OCI-LY7 (cell line): ENCODE results near the gene TMEM135. TPM values are rescaled to one million over a fixed set of nuclear protein-coding genes. Genes with fewer than 3 reads are reported as not detected.

ENCODE experiments used
- BruUV-seq: library from RNA; stranded (reverse); fragments of 400-500 nt; replicated peaks from 2 replicates; lab custom pipeline; 2021; lab: Mats Ljungman, UMichigan
- CTCF ChIA-PET: fragments of 300-600 bp; sonication (Branson Sonifier 250); formaldehyde crosslinking; loops from one replicate; lab custom pipeline; 2022; ENCODE audit warnings: antibody characterized with exemption; ENCODE audit not compliant: unreplicated experiment; lab: Charles Lee
- POLR2A ChIA-PET: fragments of 300-600 bp; sonication (Branson Sonifier 250); formaldehyde crosslinking; loops from one replicate; lab custom pipeline; 2022; ENCODE audit warnings: antibody characterized with exemption; lab: Charles Lee
- DNase-seq: peaks from one replicate; pipeline ENCODE4 v3.0.0-alpha.2; 2015; ENCODE audit warnings: low spot score
- H2AFZ ChIP-seq: fragments of 200-600 bp; sonication (generic), shearing (Covaris generic); 2 replicates; pipeline ENCODE4 v1.6.1; 2014; ENCODE audit warnings: mild to moderate bottlenecking, antibody characterized with exemption, low read length, moderate library complexity
- H3K27ac ChIP-seq: fragments of 200-600 bp; sonication (generic); 2 replicates; pipeline ENCODE4 v1.5.1; 2014; ENCODE audit warnings: mixed run types, low read depth, mild to moderate bottlenecking, moderate library complexity, low read length, inconsistent platforms; ENCODE audit not compliant: poor library complexity, severe bottlenecking
- H3K36me3 ChIP-seq: fragments of 200-600 bp; sonication (generic); 2 replicates; pipeline ENCODE4 v1.6.1; 2014; ENCODE audit warnings: mild to moderate bottlenecking, antibody characterized with exemption, low read length, moderate library complexity, mixed read lengths; ENCODE audit not compliant: insufficient read depth
- H3K4me1 ChIP-seq: fragments of 200-600 bp; sonication (generic); 2 replicates; pipeline ENCODE4 v1.5.1; 2014; ENCODE audit warnings: mild to moderate bottlenecking, low read length; ENCODE audit not compliant: insufficient read depth, poor library complexity, severe bottlenecking
- H3K4me2 ChIP-seq: fragments of 200-600 bp; sonication (generic); 2 replicates; pipeline ENCODE4 v1.6.1; 2014; ENCODE audit warnings: mild to moderate bottlenecking, low read length
- H3K4me3 ChIP-seq: fragments of 200-600 bp; sonication (generic); 2 replicates; pipeline ENCODE4 v1.5.1; 2014; ENCODE audit warnings: mild to moderate bottlenecking, low read depth, low read length; ENCODE audit not compliant: poor library complexity, severe bottlenecking
- H3K79me2 ChIP-seq: fragments of 200-600 bp; sonication (generic); 2 replicates; pipeline ENCODE4 v1.6.1; 2016; ENCODE audit warnings: low read depth, mild to moderate bottlenecking, low read length, moderate library complexity, mixed read lengths; ENCODE audit not compliant: insufficient read depth
- H3K9me2 ChIP-seq: fragments of 200-600 bp; sonication (generic); 2 replicates; pipeline ENCODE4 v1.6.1; 2016; ENCODE audit warnings: mild to moderate bottlenecking, low read length, mixed read lengths; ENCODE audit not compliant: insufficient read depth
- H3K9me3 ChIP-seq: fragments of 200-600 bp; sonication (generic); 2 replicates; pipeline ENCODE4 v1.6.1; 2014; ENCODE audit warnings: mild to moderate bottlenecking, mixed run types, low read length, mixed read lengths
- H4K20me1 ChIP-seq: fragments of 200-600 bp; sonication (generic); 2 replicates; pipeline ENCODE4 v1.6.1; 2014; ENCODE audit warnings: mild to moderate bottlenecking, antibody characterized with exemption, low read length, moderate library complexity, mixed read lengths; ENCODE audit not compliant: insufficient read depth
- EZH2phosphoT487 ChIP-seq: fragments of 200-600 bp; sonication (generic); IDR thresholded peaks from 2 replicates; pipeline ENCODE4 v1.6.1; 2018; ENCODE audit warnings: low read depth, borderline replicate concordance, mild to moderate bottlenecking, mixed run types, antibody characterized with exemption, low read length, moderate library complexity, mixed read lengths
- intact Hi-C: fragments of 100-400 bp; cut with micrococcal nuclease; formaldehyde crosslinking; loops from one replicate; pipeline ENCODE4 v1.10.0; 2022; ENCODE audit not compliant: unreplicated experiment
- total RNA-seq, 2 experiments: library from RNA; depleted of rRNA in 1 of 2; stranded (reverse); fragments of >200 nt in 1 of 2; shearing (Covaris generic) in 1 of 2; gene quantifications; 2 replicates each; pipeline ENCODE4 v1.2.3, GENCODE V29; 2014 to 2022
- TF ChIP-seq, protein P1 (sequence below): fragments of 200-600 bp; sonication (generic); conservative IDR thresholded peaks from 2 replicates; pipeline ENCODE4 v1.5.1; 2014; ENCODE audit warnings: mild to moderate bottlenecking, antibody characterized with exemption, low read length, moderate library complexity, mixed read lengths

The TMEM135 gene
- total RNA-seq, 2 experiments from 2014 or later = 14.5 to 56.4 TPM

DNA sequence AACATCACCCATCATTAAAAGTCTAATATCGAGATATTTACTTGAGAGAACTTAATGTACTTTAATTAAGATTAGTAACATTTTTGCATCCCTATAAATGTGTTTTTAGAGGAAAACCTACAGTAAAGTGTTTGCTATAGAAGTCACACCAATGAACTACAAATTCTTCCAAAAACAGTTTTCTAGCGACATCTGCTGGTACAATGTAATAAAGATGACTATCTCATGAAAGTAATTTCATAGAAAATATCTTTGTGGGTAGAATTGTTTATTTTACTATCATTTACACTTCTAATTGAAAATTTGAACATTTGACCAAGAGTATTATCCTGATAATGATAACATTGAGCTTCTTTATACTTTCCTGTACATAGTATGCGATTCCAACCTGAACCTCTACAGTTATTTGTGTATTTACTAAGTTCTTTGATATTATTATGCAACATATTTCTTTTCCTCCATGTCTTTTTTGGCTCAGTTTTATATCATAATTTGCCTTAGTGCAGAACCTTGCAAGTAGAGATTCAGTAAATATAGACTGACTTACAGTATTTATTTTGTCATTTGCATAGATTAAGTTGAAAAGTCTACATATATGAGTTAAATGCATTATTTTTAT is 252.7 kb downstream of the TMEM135 start:
- H2AFZ ChIP-seq = no peak overlapping the region
- DNase-seq = peak; percentile 74
- no peak overlapping the region for H3K4me2 ChIP-seq
- H3K27ac ChIP-seq = no peak overlapping the region
- TF ChIP-seq, protein P1, sequence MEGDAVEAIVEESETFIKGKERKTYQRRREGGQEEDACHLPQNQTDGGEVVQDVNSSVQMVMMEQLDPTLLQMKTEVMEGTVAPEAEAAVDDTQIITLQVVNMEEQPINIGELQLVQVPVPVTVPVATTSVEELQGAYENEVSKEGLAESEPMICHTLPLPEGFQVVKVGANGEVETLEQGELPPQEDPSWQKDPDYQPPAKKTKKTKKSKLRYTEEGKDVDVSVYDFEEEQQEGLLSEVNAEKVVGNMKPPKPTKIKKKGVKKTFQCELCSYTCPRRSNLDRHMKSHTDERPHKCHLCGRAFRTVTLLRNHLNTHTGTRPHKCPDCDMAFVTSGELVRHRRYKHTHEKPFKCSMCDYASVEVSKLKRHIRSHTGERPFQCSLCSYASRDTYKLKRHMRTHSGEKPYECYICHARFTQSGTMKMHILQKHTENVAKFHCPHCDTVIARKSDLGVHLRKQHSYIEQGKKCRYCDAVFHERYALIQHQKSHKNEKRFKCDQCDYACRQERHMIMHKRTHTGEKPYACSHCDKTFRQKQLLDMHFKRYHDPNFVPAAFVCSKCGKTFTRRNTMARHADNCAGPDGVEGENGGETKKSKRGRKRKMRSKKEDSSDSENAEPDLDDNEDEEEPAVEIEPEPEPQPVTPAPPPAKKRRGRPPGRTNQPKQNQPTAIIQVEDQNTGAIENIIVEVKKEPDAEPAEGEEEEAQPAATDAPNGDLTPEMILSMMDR = peak; percentile 96
- TF ChIP-seq EZH2phosphoT487 = no peak
- H3K36me3 ChIP-seq = peaks cover 2% of the 10 kb centered on the region; the same call in 1 of the 2 replicates
- no peaks in the 10 kb centered on the region for H3K79me2 ChIP-seq
- no TSS peak for BruUV-seq
- peaks cover 26% of the 10 kb centered on the region for H3K4me1 ChIP-seq
- POLR2A ChIA-PET = interaction anchor here (1.5 kb wide), 1 partner anchor 11 kb away, joined by 3 read pairs; no protein-coding TSS in a partner anchor
- intact Hi-C loops = loop anchor here (1.0 to 5.0 kb wide), 4 partner anchors 298 to 423 kb away; no protein-coding TSS in a partner anchor
- H4K20me1 ChIP-seq = peaks cover 3% of the 10 kb centered on the region; the same call in 1 of the 2 replicates
- CTCF ChIA-PET = no interaction called here
- H3K9me2 ChIP-seq = no peaks in the 10 kb centered on the region
- H3K9me3 ChIP-seq = no peaks in the 10 kb centered on the region
- no peak overlapping the region for H3K4me3 ChIP-seq

DNA sequence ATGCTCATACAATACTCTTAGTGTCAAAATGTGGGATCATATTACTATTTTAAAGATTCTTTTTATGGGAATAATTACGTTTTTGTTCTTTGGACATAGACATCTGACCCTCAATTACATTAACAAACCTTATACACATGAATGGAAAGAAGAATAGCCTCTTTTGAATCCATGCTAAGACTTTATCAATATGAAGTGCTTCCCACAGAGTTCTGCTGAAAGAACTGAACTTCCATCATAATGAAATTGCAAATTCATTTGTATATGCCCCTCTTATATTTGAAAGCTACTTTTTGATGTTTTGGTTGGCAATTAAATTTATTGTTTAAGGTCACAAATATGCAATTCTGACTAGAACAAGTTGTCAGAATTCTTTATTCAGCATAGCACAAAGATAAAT is 254.9 kb downstream of the TMEM135 start:
- BruUV-seq = no TSS peak
- intact Hi-C loops = loop anchor here (5.0 kb wide), 2 partner anchors 300 to 425 kb away; no protein-coding TSS in a partner anchor

More for the DNA sequence above, 254.9 kb downstream of the TMEM135 start:
- peaks cover 48% of the 10 kb centered on the region for H3K4me1 ChIP-seq
- peaks cover 3% of the 10 kb centered on the region; the same call in 1 of the 2 replicates for H4K20me1 ChIP-seq
- no peak for TF ChIP-seq EZH2phosphoT487
- TF ChIP-seq, protein P1 = no peak
- ChIA-PET CTCF (interaction anchor here (1.6 kb wide), 1 partner anchor 354 kb away, joined by 3 read pairs; no protein-coding TSS in a partner anchor), POLR2A (interaction anchor here (1.0 kb wide), 1 partner anchor 311 kb away, joined by 3 read pairs; no protein-coding TSS in a partner anchor)
- no peak overlapping the region for H3K4me3 ChIP-seq
- H3K36me3 ChIP-seq = peaks cover 3% of the 10 kb centered on the region; the same call in 1 of the 2 replicates
- no peak overlapping the region for H3K4me2 ChIP-seq
- no peak for DNase-seq
- no peak overlapping the region for H2AFZ ChIP-seq
- H3K27ac ChIP-seq = no peak overlapping the region
- H3K9me3 ChIP-seq = peaks cover 2% of the 10 kb centered on the region; the same call in 1 of the 2 replicates
- no peaks in the 10 kb centered on the region for H3K9me2 ChIP-seq
- peaks cover 12% of the 10 kb centered on the region; the same call in 1 of the 2 replicates for H3K79me2 ChIP-seq
